Astrocyte (in vitro differentiated cells and primary cell): Measurements from ENCODE around the gene SLC4A8.

Experiments
- CTCF ChIP-seq: IDR thresholded peaks from 2 replicates; pipeline ENCODE4 v1.5.1; 2011; ENCODE audit warnings: low read depth, mild to moderate bottlenecking, inconsistent platforms, low read length, moderate library complexity; ENCODE audit not compliant: insufficient read depth
- EZH2 ChIP-seq: IDR thresholded peaks from 2 replicates; pipeline ENCODE4 v1.6.1; 2012; ENCODE audit warnings: mild to moderate bottlenecking, low read length, inconsistent platforms; ENCODE audit not compliant: insufficient read depth

DNA sequence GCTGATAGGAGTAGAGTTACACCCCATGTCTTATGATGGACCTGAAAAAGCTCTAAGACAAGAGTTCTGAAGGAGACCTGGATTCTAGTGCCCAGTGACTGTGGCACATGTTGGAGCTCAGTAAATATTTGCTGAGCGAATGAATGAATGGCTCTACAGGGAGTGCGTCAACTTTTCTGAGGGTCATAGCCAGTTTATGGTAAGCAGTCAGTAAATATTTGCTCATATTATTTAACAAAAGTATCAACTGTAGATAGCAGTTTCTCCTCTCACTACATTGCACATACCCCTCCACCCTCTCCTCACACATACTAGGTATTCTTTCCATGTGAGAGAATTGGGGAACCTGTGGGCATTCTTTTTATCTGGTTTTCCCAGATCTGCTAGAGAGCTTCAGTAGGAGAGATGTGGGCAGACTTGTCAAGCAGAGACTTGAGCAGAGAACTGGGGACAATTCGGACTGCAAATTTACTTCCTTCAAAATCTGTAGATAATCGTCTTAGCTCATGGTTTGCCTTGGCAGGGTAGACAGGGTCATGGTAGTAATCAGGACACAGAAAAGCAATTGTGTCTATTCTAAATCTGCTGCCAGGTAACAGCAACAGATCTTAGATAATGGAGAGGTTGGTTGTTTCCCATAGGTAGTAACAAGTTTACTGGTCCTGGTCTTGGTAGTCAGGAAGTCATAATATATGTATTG lies 5.7 kb downstream of the SLC4A8 start:
- TF ChIP-seq CTCF: no peak
- TF ChIP-seq EZH2: no peak
